GM18505 (cell line): Measurements from ENCODE around the gene CPLANE2.
"Not testable (repeated sequence)": the region's sequence is repeated elsewhere in the genome, so short reads cannot be mapped to it uniquely, and the experiment has no call there.

Experiments
- ATAC-seq: cut with Tn5 transposase; IDR thresholded peaks from one replicate; pipeline ENCODE4 v1.9.1; 2021; ENCODE audit not compliant: unreplicated experiment
- POLR2A ChIP-seq: IDR thresholded peaks from 4 replicates; pipeline ENCODE4 v1.6.1; 2011; ENCODE audit warnings: borderline replicate concordance; ENCODE audit not compliant: insufficient read depth, insufficient read length; ENCODE audit errors: extremely low read depth

Gene CPLANE2

DNA sequence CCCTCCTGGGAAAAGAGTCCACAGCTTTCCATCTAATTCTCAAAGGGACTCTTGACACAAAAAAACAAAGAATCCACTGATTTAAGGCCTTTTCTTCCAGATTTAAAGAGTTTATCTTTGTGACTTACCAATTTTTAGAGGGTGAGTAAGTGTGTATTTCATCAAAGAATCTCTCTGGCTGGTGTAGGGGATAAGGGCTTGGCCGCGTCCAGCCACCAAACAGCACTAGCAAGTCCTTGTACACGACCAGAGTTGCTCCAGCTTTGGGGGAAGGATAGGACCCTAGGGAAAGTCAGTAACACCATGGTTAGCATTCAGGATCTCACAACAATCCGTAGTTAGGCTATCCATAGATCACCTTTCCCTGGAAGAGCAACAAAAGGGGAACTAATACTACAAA, 19.5 kb upstream of the CPLANE2 start:
- TF ChIP-seq POLR2A, result no peak
- no peak for ATAC-seq

DNA sequence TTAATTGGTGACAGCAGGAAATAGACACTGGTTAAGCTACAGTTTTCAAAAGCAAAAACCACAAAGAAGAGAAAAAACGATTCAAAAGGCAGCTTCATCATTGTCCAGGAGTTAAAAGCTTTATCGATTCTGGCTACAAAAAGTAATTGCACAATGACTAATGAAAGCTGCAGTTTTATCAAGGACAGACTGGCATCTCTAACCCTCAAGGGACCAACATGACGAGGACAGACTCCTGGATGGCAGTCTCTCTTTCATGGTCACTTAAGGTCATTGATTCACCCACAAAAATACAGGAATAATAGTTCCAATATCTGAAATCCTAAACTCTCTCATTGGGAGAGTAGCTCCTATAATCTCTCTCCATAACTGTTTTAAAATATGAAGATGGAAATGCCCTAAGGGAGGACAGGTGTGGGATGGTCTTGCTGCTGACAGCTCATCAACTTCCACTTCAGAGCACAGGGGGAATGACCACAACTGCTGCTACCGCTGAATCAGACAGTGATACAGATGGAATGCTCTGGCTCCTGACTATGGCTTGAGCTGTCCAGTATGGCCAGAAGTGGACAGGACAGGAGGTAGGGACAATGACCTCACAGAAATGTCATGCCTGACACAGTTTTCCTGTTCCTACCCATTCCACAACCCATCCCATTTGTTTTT, 17.4 kb upstream of the CPLANE2 start:
- no peak for TF ChIP-seq POLR2A
- no peak for ATAC-seq

DNA sequence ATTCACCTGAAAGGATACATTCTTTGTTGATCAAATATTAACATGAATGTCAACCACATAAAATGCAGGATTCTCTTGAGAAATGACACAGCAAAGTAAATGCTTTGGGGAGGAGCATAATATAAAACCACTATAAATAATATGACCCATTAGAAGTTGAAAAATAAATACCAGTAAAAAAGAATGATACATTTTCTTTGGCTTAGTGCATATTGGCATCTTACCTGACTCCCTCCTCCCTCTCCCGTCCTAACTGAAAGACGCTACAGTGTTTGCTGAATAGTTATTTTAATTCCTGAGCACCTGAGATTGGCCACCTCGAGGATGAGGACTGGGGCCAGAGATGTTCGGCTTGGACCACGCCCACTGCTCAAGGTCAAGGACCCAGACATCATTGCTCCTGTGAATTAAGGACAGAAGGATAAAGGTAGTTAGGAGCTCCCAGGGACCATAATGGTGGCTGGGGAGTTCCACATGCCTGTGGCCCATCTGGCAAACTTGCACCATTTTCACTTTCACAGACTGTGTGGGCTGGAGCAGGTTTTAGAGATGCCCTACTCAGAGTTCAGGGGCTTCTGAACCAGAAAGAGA, 16.4 kb upstream of the CPLANE2 start:
- ATAC-seq, result no peak
- no peak for TF ChIP-seq POLR2A

DNA sequence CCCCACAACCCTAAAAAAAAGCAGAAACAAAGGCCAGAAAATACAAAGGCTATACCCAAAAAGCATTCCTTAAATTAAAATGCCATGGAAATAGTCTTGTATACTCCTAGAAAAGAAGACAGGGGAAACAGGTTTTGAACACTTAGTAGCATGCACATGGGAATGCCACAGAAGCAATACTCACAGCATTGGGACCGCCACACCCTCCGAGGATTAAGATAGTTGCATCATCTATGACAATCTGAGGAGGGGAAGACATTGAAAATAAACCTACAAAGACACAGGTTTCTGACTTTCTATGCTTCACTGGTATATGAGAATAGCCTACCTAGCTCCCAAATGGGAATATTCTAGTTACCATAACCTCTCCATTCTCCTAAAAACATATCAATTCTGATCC, 15.9 kb upstream of the CPLANE2 start:
- ATAC-seq, result no peak
- TF ChIP-seq POLR2A, result no peak

DNA sequence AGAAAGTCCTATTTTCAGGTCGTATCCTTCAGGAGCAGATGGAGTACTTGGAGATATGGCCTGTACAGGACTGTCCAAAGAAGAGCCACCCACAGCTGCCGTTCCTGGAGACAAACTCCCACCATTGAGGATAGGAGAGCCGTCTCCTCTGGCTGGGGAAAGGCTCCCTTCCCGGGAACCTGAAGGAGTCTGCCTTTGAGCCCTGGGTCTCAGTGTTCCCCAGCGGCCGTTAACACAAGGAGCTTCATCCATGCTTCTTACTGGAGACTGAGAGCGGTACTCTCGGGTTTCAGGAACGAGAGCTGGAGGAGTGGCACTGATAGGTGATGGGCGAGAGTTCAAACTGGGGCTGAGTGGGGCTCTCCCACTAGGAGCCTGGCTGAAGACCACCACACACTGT, 14.4 kb upstream of the CPLANE2 start:
- TF ChIP-seq POLR2A, result no peak
- no peak for ATAC-seq

DNA sequence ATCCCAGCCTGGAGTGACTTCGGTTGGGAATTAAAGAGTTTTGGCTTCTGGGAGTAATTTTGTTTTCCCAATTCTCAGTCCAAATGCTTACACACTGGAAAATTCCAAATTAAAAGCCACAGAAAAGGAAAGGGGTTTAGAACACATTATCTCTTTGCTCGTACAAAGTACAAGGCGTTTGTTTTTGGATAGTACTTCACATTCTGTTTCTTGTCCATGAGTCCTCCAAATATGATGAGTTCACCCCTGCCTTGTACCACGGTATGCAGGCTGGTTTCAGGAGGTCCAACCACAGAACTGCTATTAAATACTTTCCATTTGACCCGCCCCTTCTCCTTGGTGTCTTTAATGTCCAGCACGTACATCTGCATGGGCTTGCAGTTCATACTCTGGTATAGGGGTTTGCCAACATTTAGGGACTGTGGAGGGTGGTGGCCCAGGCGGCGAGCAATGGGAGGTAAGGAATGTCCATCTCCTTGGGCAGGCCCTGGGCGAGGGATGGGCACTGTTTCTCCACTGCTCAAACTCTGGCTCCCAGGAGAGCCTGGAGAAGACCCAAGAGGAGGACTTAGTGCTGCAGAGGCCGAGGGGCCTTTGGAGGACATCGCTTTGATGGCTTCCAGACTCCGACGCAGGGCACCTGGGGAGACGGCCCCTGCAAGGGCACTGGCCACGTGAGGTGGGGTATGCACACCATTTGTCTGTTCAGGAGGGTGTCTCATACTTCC, 13.7 kb upstream of the CPLANE2 start:
- no peak for TF ChIP-seq POLR2A
- ATAC-seq, result no peak

DNA sequence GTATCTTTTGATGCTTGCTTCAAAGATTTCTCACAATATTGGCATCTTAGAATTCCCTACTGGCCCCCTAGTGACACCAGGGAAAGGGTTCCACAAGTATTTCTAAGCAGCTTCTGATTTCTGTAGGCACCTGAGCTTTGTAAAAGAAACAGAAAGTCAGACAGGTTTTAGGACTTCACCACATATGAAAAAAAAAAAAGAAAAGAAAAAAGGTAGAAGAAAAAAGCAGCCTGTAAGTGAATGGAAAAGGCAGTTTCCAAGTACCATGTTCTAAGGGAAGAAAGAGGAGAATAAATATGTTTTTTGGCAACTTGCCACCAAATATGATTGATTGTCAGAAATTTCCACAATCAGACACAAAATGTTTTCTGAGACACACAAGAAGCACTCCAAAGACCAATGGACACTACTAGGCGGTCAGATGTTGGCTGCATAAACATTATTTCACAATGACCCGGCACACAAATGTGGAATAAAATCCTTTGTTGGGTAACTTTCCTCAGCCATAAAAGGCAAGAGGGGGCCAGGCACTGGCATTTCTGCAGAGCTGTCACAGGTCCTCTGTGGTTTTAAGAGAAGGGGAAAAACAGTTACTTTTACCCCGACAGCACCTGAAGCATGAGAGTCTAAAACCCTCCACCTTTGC, 12.7 kb upstream of the CPLANE2 start:
- no peak for TF ChIP-seq POLR2A
- ATAC-seq, result no peak

DNA sequence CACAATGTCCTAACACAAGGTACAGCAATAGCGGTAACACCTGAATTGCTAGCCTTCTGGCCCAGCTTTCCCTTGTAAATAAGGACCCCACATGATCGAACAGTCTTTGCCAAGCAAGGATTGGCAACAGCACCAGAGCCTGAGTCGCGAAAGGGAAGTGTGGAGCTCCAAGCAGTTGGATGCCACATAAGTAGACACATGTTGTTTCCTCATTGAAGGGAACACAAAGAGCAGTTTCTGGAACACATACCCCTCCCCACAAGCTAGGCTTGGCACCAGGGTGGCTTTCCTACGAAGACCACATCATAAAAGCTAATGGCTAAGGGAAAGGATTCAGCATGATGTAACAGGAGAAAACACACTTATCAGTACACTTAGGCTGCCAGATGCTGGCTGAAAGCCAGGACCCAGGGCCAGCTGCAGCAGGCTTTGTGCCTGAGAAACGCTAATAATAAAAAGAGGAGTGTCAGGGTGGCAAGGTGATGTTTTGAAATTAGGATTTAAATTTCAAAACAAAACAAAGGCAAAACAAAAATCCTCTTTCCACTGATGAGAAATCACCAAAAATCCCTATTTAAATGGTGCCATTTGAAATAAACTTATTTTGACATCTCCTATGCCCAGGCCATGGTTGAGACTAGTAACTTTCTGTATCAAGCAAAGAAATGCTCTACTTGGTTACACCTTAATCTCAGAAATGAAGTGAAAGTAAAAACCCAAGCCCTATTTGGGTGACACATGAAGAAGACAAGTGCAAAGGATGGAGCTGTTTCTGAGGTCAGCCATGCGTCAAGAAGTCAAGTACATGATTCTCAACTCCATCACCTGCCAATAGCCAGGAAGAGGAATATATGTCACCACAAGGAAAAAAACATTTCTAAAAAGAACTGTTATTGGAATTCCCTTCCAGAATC, 11.9 kb upstream of the CPLANE2 start:
- ATAC-seq, result no peak
- no peak for TF ChIP-seq POLR2A

DNA sequence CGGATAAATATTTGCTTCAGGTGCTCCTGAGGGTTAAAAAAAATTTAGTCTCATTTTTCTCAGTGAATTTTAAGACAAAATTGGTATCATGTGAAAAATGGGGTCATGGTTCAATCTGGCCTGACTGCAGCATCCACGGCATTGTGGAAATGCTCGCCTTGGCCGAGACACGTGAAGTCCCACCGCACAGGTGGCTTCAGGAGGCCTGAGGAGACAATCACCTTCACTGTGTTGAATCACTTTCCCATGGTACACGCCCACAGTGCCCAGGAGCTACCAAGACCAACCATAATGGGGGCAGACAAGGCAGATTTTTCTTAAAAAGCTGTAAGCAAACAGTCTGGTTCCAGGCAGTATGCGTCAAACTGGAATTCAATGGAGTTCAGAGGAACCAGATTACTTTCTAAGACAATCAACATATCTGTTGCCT, 11.0 kb upstream of the CPLANE2 start:
- ATAC-seq, result no peak

DNA sequence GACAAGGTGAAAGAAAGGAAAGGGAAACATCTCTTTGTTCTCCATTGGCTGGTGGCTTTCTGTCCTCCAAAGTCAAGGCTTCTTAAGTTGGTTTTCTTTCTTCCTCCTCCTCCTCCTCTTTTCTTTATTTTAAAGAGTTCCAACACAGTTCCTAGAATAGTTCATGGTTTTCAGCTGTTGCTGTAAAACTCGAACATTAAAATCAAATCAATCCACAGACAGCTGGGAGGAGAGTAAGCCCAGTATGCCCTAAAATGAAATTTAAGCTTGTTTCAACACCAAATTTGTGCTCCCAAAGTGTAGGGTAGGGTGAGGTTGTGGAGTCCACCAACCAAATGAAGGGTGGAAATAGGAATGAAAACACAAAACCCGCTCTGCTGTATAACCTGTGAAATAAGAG, 10.5 kb upstream of the CPLANE2 start:
- ATAC-seq, result no peak
- TF ChIP-seq POLR2A, result no peak

More for the DNA sequence above, 11.0 kb upstream of the CPLANE2 start:
- TF ChIP-seq POLR2A, result no peak

DNA sequence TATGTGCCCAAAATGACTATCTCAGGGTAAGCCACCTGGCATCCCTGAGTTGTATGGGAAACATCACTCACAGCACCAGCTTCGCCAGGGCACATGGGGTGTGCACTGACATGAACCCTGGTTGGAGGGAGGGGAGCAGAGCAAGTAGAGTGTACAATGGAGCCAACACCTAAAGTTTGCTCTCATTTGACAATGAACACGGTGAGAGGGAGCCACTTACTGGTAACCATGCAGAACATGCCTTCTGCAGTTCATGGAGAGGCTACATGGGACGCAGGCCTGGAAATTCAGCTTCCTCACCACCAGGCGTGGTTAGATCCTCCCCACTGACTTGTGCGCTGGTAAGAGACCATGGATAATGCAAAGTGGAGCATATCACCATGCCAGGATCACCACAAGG, 10.0 kb upstream of the CPLANE2 start:
- no peak for TF ChIP-seq POLR2A
- ATAC-seq, result no peak

DNA sequence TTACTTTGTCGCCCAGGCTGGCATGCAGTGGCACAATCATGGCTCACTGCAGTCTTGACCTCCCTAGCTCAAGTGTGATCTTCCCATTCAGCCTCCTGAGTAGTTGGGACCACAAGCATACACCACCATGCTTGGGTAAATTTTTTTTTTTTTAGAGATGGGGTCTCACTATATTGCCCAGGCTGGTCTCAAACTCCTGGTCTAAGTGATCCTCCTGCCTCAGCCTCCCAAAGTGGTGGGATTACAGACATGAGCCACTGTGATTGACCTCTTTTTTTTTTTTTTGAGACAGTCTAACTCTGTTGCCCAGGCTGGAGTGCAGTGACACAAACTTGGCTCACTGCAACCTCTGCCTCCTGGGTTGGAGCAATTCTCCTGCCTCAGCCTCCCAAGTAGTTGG, 9.3 kb upstream of the CPLANE2 start:
- ATAC-seq, result not testable (repeated sequence)
